ENCODE data around the gene ITGA7.

GRCh38 chr12:55742719-55743405 lies 35.2 kb upstream of the ITGA7 start, which contains the start of gene GDF11:
- TF ChIP-seq CTCF (conservative IDR thresholded peaks at IDR 0.05) (no peak), EZH2 (IDR thresholded peaks at IDR 0.05; ENCODE audit: low read depth) (no peak)

All from PC-9 (cell line).